GM19193 (cell line): Measurements from ENCODE around the gene SELENOM.

Experiments used
- POLR2A ChIP-seq: IDR thresholded peaks from 4 replicates; pipeline ENCODE4 v1.6.1; 2011; ENCODE audit not compliant: insufficient read depth, insufficient read length; ENCODE audit errors: extremely low read depth

Gene SELENOM

GRCh38 chr22:31137721-31138120, 30.4 kb upstream of the SELENOM start:
- TF ChIP-seq POLR2A: no peak

GRCh38 chr22:31136711-31137110, 29.3 kb upstream of the SELENOM start:
- TF ChIP-seq POLR2A: no peak

GRCh38 chr22:31136155-31136554, 28.8 kb upstream of the SELENOM start:
- TF ChIP-seq POLR2A: no peak

- no peak for TF ChIP-seq POLR2A
These were observed 28.3 kb upstream of the SELENOM start for GRCh38 chr22:31135706-31136105.

GRCh38 chr22:31134688-31135087, 27.3 kb upstream of the SELENOM start:
- TF ChIP-seq POLR2A: no peak

GRCh38 chr22:31133911-31134310, 26.5 kb upstream of the SELENOM start:
- TF ChIP-seq POLR2A: no peak

- no peak for TF ChIP-seq POLR2A
These were observed 23.5 kb upstream of the SELENOM start for GRCh38 chr22:31130873-31131272.

- no peak for TF ChIP-seq POLR2A
These were observed 20.8 kb upstream of the SELENOM start for GRCh38 chr22:31128156-31128555.

GRCh38 chr22:31127181-31127772, 19.9 kb upstream of the SELENOM start:
- no peak for TF ChIP-seq POLR2A

- TF ChIP-seq POLR2A: no peak
These were observed 19.5 kb upstream of the SELENOM start for GRCh38 chr22:31126869-31127175.

GRCh38 chr22:31126128-31126868, 18.9 kb upstream of the SELENOM start:
- no peak for TF ChIP-seq POLR2A

- no peak for TF ChIP-seq POLR2A
These were observed 18.3 kb upstream of the SELENOM start for GRCh38 chr22:31125521-31126117.

- no peak for TF ChIP-seq POLR2A
These were observed 17.6 kb upstream of the SELENOM start for GRCh38 chr22:31124811-31125465.

- no peak for TF ChIP-seq POLR2A
These were observed 16.9 kb upstream of the SELENOM start for GRCh38 chr22:31124290-31124689.

GRCh38 chr22:31123292-31123602, 15.9 kb upstream of the SELENOM start:
- TF ChIP-seq POLR2A: no peak
